ENCODE measurements around the gene COG1.

The COG1 gene

GRCh38 chr17:73227379-73227778 lies 34.5 kb downstream of the COG1 start:
- TF ChIP-seq EZH2 (IDR thresholded peaks at IDR 0.05; ENCODE audit: borderline replicate concordance, low read length) = no peak
- no peak for TF ChIP-seq CTCF (IDR thresholded peaks at IDR 0.05; ENCODE audit: low read length)
- peak overlapping the region; percentile 19; the same call in 1 of the 2 replicates for H3K4me2 ChIP-seq (ENCODE audit: low read length)
- peaks cover 63% of the 10 kb centered on the region for H3K79me2 ChIP-seq (ENCODE audit: insufficient read depth, low read length)
- H3K27ac ChIP-seq (ENCODE audit: low read depth, low read length, poor library complexity, severe bottlenecking) = no peak overlapping the region
- H3K4me3 ChIP-seq (ENCODE audit: low read depth, low read length, poor library complexity, severe bottlenecking) = no peak overlapping the region
- H3K9me3 ChIP-seq (ENCODE audit: low read length) = no peaks in the 10 kb centered on the region
- H3K9me2 ChIP-seq (ENCODE audit: low read depth, low read length) = no peaks in the 10 kb centered on the region
- H2AFZ ChIP-seq (ENCODE audit: low read length) = no peak overlapping the region
- H3F3A ChIP-seq (ENCODE audit: insufficient read depth, low read length) = no peaks in the 10 kb centered on the region; the same call in 1 of the 2 replicates
- no peak overlapping the region for H3K9ac ChIP-seq (ENCODE audit: low read length)
- no peaks in the 10 kb centered on the region for H4K20me1 ChIP-seq (ENCODE audit: insufficient read depth, low read length)
- peaks cover 41% of the 10 kb centered on the region for H3K4me1 ChIP-seq (ENCODE audit: insufficient read depth, low read length, severe bottlenecking)
- no peaks in the 10 kb centered on the region for H3K27me3 ChIP-seq (ENCODE audit: insufficient read depth, low read length)
- H3K36me3 ChIP-seq (ENCODE audit: insufficient read depth, low read length) = peaks cover 14% of the 10 kb centered on the region; the same call in 1 of the 2 replicates

- H3K4me2 ChIP-seq (ENCODE audit: low read length) = peak overlapping the region; percentile 19; the same call in 1 of the 2 replicates
- H3K4me3 ChIP-seq (ENCODE audit: low read depth, low read length, poor library complexity, severe bottlenecking) = no peak overlapping the region
- no peak overlapping the region for H3K9ac ChIP-seq (ENCODE audit: low read length)
- no peaks in the 10 kb centered on the region for H3K9me3 ChIP-seq (ENCODE audit: low read length)
- H3K27me3 ChIP-seq (ENCODE audit: insufficient read depth, low read length) = no peaks in the 10 kb centered on the region
- peaks cover 14% of the 10 kb centered on the region; the same call in 1 of the 2 replicates for H3K36me3 ChIP-seq (ENCODE audit: insufficient read depth, low read length)
- H3K4me1 ChIP-seq (ENCODE audit: insufficient read depth, low read length, severe bottlenecking) = peaks cover 41% of the 10 kb centered on the region
- no peaks in the 10 kb centered on the region for H4K20me1 ChIP-seq (ENCODE audit: insufficient read depth, low read length)
- no peaks in the 10 kb centered on the region for H3K9me2 ChIP-seq (ENCODE audit: low read depth, low read length)
- no peak for TF ChIP-seq EZH2 (IDR thresholded peaks at IDR 0.05; ENCODE audit: borderline replicate concordance, low read length)
- no peak for TF ChIP-seq CTCF (IDR thresholded peaks at IDR 0.05; ENCODE audit: low read length)
- no peak overlapping the region for H2AFZ ChIP-seq (ENCODE audit: low read length)
- no peaks in the 10 kb centered on the region; the same call in 1 of the 2 replicates for H3F3A ChIP-seq (ENCODE audit: insufficient read depth, low read length)
- no peak overlapping the region for H3K27ac ChIP-seq (ENCODE audit: low read depth, low read length, poor library complexity, severe bottlenecking)
- H3K79me2 ChIP-seq (ENCODE audit: insufficient read depth, low read length) = peaks cover 63% of the 10 kb centered on the region
Measured at GRCh38 chr17:73227944-73228343, 35.1 kb downstream of the COG1 start.

GRCh38 chr17:73228748-73229236 lies 35.9 kb downstream of the COG1 start:
- no peak overlapping the region for H3K9ac ChIP-seq (ENCODE audit: low read length)
- H3K27ac ChIP-seq (ENCODE audit: low read depth, low read length, poor library complexity, severe bottlenecking) = peak overlapping the region; percentile 18
- H2AFZ ChIP-seq (ENCODE audit: low read length) = no peak overlapping the region
- H4K20me1 ChIP-seq (ENCODE audit: insufficient read depth, low read length) = no peaks in the 10 kb centered on the region
- H3K4me1 ChIP-seq (ENCODE audit: insufficient read depth, low read length, severe bottlenecking) = peaks cover 49% of the 10 kb centered on the region
- H3K4me2 ChIP-seq (ENCODE audit: low read length) = peak overlapping the region; percentile 11; the same call in 1 of the 2 replicates
- H3K27me3 ChIP-seq (ENCODE audit: insufficient read depth, low read length) = no peaks in the 10 kb centered on the region
- H3K36me3 ChIP-seq (ENCODE audit: insufficient read depth, low read length) = peaks cover 14% of the 10 kb centered on the region; the same call in 1 of the 2 replicates
- TF ChIP-seq EZH2 (IDR thresholded peaks at IDR 0.05; ENCODE audit: borderline replicate concordance, low read length) = no peak
- TF ChIP-seq CTCF (IDR thresholded peaks at IDR 0.05; ENCODE audit: low read length) = no peak
- H3F3A ChIP-seq (ENCODE audit: insufficient read depth, low read length) = no peaks in the 10 kb centered on the region; the same call in 1 of the 2 replicates
- no peak overlapping the region for H3K4me3 ChIP-seq (ENCODE audit: low read depth, low read length, poor library complexity, severe bottlenecking)
- no peaks in the 10 kb centered on the region for H3K9me2 ChIP-seq (ENCODE audit: low read depth, low read length)
- H3K9me3 ChIP-seq (ENCODE audit: low read length) = no peaks in the 10 kb centered on the region
- H3K79me2 ChIP-seq (ENCODE audit: insufficient read depth, low read length) = peaks cover 59% of the 10 kb centered on the region

Measured in OCI-LY1 (cell line).